Mesodermal cell (in vitro differentiated cells): ENCODE measurements around the gene TNK2.
"Not testable (repeated sequence)": the region's sequence is repeated elsewhere in the genome, so short reads cannot be mapped to it uniquely, and the experiment has no call there.

Experiments used
- H3K27ac ChIP-seq: 2 replicates; pipeline ENCODE4 v1.7.0; 2013; ENCODE audit warnings: mild to moderate bottlenecking, low read depth, low read length, moderate library complexity; ENCODE audit not compliant: severe bottlenecking
- H3K36me3 ChIP-seq: 2 replicates; pipeline ENCODE4 v1.7.1; 2013; ENCODE audit warnings: mild to moderate bottlenecking, low read length, moderate library complexity; ENCODE audit not compliant: control insufficient read depth, insufficient read depth
- H3K4me1 ChIP-seq: one replicate; pipeline ENCODE4 v1.7.1; 2013; ENCODE audit warnings: mild to moderate bottlenecking, low read length; ENCODE audit not compliant: insufficient read depth, control insufficient read depth, poor library complexity, severe bottlenecking
- H3K4me3 ChIP-seq: 2 replicates; pipeline ENCODE4 v1.7.0; 2013; ENCODE audit warnings: low read length, control low read depth, mild to moderate bottlenecking; ENCODE audit not compliant: insufficient read depth, poor library complexity, severe bottlenecking; ENCODE audit errors: extremely low read depth
- H3K9me3 ChIP-seq: 2 replicates; pipeline ENCODE4 v1.7.1; 2013; ENCODE audit warnings: mild to moderate bottlenecking, low read length, moderate library complexity; ENCODE audit not compliant: control insufficient read depth
- WGBS, 2 experiments: methylation state at CpG; one replicate each; pipeline ENCODE4 v1.1.5; 2013; ENCODE audit warnings: missing lambda C conversion rate in 2 of 2; ENCODE audit not compliant: insufficient coverage in 2 of 2; 5-methylcytosine and 5-hydroxymethylcytosine counted together

Gene TNK2

GRCh38 chr3:195823280-195823679 lies 85.1 kb downstream of the TNK2 start:
- Histone ChIP-seq H3K4me3 (no peak overlapping the region), H3K27ac (no peak overlapping the region), H3K4me1 (no peaks in the 10 kb centered on the region), H3K36me3 (no peaks in the 10 kb centered on the region), H3K9me3 (no peaks in the 10 kb centered on the region)
- WGBS, 2 experiments = 83 to 86% methylated on average over 9 of the region's 10 CpGs

DNA sequence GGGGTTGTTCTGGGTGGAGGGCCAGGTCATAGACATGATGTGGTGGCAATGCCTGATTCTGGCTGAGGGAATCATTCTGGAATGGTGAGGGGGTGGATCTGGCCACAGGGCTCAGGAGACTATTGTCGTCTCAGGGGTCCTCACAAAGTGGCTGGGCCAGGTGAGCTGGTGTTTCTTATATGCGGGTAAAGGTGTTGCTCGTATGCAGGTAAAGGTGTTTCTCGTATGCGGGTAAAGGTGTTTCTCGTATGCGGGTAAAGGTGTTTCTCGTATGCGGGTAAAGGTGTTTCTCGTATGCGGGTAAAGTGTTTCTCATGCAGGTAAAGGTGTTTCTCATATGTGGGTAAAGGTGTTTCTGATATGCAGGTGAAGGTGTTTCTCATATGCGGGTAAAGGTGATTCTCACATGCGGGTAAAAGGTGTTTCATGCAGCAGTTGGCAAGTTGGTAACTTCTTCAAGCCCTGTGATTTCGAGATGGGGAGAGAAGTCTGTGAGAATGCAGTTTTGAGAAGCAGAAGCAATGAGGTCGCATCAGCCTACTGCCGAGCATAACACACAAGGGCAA lies 86.1 kb downstream of the TNK2 start:
- H3K4me3 ChIP-seq = no peak overlapping the region
- no peaks in the 10 kb centered on the region for H3K9me3 ChIP-seq
- H3K4me1 ChIP-seq = no peaks in the 10 kb centered on the region
- no peak overlapping the region for H3K27ac ChIP-seq
- no peaks in the 10 kb centered on the region for H3K36me3 ChIP-seq
- 91 to 92% methylated on average over 11 to 16 of the region's 16 CpGs for WGBS, 2 experiments

DNA sequence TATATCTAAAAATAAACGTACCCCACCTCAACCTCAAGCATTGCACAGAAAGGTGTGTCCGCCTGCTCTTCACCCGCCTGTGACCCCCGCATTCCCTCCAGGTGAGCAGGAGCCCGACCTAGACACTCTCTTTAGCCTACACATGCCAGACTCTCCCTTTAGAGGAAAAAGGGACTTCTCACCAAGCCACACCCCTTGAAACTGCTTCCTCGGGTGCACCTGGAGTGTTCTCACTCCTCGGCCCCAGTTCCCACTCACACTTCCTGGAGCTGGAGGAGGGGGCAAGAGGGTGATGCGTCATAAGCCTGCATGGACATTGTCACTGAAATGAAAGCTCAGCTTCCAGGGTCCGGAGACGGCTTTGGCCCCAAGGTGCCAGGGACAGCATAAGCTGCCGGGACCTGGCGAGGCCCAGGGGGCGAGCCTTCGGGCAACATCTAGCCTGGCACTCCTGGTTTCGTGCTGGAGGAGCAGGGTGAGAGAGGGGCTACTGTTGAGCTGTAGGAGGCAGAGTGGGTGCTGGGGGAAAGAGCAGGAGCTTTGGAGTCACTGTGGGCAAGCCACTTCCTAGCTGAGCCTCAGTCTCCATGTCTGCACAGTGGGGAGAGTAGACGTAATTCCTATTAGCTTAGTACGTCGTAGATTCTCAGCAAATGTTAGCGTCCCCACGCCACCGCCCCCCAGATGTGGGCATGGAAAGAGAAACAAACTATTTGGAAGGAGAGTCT lies 86.8 kb downstream of the TNK2 start:
- 96% methylated on average over 13 to 19 of the region's 21 CpGs for WGBS, 2 experiments
- H3K36me3 ChIP-seq = no peaks in the 10 kb centered on the region
- no peak overlapping the region for H3K27ac ChIP-seq
- H3K4me3 ChIP-seq = no peak overlapping the region
- H3K9me3 ChIP-seq = no peaks in the 10 kb centered on the region
- no peaks in the 10 kb centered on the region for H3K4me1 ChIP-seq

DNA sequence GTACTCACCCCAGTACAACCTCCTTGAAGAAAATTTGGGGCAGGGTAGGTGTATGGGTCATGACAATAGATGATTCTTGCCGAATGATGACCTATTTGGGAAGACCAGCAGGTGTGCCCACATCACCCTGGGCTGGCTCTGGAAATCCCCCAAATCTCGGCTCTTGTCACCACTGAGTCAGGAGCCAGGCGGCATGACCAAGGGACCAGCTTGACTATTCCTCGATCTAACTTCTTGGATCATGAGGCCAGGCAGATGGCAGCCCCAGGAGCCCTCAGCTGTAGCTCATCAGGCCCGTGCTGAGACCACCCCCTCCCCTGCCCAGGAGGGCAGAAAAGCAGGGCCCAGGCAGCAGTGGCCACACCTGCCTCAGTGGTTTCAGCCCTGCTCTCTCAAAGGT lies 87.5 kb downstream of the TNK2 start:
- Histone ChIP-seq H3K4me1 (no peaks in the 10 kb centered on the region), H3K9me3 (no peaks in the 10 kb centered on the region), H3K27ac (no peak overlapping the region), H3K4me3 (no peak overlapping the region), H3K36me3 (no peaks in the 10 kb centered on the region)
- 88 to 90% methylated on average over 5 of the region's 5 CpGs for WGBS, 2 experiments

- 86 to 96% methylated on average over 8 of the region's 8 CpGs for WGBS, 2 experiments
- no peaks in the 10 kb centered on the region for H3K4me1 ChIP-seq
- H3K27ac ChIP-seq = no peak overlapping the region
- H3K36me3 ChIP-seq = no peaks in the 10 kb centered on the region
- H3K4me3 ChIP-seq = no peak overlapping the region
- no peaks in the 10 kb centered on the region for H3K9me3 ChIP-seq
These were observed 88.2 kb downstream of the TNK2 start for GRCh38 chr3:195820186-195820585.

GRCh38 chr3:195818301-195818700 lies 90.0 kb downstream of the TNK2 start:
- Histone ChIP-seq H3K36me3 (no peaks in the 10 kb centered on the region), H3K9me3 (no peaks in the 10 kb centered on the region), H3K4me3 (no peak overlapping the region), H3K4me1 (no peaks in the 10 kb centered on the region), H3K27ac (no peak overlapping the region)
- WGBS, 2 experiments = 93% methylated on average over 9 to 17 of the region's 21 CpGs

GRCh38 chr3:195817578-195818135 lies 90.7 kb downstream of the TNK2 start:
- H3K36me3 ChIP-seq = no peaks in the 10 kb centered on the region
- no peak overlapping the region for H3K4me3 ChIP-seq
- WGBS, 2 experiments = 87 to 91% methylated on average over 12 to 15 of the region's 17 CpGs
- no peaks in the 10 kb centered on the region for H3K4me1 ChIP-seq
- H3K27ac ChIP-seq = no peak overlapping the region
- H3K9me3 ChIP-seq = no peaks in the 10 kb centered on the region

DNA sequence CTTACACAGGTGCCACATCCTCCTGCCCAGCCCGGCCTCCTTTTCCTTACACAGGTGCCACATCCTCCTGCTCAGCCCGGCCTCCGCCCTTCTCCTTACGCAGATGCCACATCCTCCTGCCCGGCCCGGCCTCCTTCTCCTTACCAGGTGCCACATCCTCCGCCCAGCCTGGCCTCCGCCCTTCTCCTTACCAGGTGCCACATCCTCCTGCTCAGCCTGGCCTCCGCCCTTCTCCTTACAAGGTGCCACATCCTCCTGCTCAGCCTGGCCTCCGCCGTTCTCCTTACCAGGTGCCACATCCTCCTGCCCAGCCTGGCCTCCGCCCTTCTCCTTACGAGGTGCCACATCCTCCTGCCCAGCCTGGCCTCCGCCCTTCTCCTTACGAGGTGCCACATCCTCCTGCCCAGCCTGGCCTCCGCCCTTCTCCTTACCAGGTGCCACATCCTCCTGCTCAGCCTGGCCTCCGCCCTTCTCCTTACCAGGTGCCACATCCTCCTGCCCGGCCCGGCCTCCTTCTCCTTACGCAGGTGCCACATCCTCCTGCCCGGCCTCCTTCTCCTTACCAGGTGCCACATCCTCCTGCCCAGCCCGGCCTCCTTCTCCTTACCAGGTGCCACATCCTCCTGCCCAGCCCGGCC lies 92.0 kb downstream of the TNK2 start:
- WGBS, 2 experiments = 85 to 97% methylated on average over 5 to 10 of the region's 23 CpGs
- not testable (repeated sequence) for H3K36me3 ChIP-seq, H3K27ac ChIP-seq, H3K4me1 ChIP-seq, H3K9me3 ChIP-seq, H3K4me3 ChIP-seq

DNA sequence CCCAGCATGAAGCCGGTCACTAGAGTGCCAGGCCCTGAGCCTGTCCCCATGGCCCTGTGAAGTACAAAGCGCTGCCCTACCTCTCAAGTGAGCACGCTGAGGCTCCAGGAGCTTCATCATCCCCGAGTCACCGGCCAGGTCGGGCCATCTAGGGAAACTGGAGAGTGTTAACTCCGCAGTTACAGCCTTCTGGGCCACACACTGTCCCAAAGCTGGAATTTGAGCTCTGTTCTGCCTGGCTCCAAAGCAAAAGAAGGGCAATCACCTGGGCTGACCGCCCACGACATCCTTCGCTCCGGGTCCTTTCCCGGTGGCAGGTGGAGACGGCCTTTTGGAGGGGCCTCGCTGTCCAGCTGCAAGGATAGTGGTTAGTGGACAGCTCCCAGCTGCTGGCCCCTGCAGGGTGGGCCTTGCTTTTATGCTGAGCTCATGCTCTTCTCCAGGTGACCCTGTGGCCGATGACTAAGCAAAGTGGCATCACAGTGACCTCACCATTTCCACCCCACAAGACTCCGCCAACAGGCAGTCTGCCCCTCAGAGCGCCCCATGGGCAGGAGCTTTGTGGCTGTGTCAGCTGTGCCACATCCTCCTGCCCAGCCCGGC lies 93.1 kb downstream of the TNK2 start:
- H3K4me1 ChIP-seq = peaks cover 5% of the 10 kb centered on the region
- no peak overlapping the region for H3K4me3 ChIP-seq
- WGBS, 2 experiments = 78 to 85% methylated on average over 15 to 17 of the region's 18 CpGs
- H3K27ac ChIP-seq = no peak overlapping the region
- no peaks in the 10 kb centered on the region for H3K36me3 ChIP-seq
- no peaks in the 10 kb centered on the region for H3K9me3 ChIP-seq

DNA sequence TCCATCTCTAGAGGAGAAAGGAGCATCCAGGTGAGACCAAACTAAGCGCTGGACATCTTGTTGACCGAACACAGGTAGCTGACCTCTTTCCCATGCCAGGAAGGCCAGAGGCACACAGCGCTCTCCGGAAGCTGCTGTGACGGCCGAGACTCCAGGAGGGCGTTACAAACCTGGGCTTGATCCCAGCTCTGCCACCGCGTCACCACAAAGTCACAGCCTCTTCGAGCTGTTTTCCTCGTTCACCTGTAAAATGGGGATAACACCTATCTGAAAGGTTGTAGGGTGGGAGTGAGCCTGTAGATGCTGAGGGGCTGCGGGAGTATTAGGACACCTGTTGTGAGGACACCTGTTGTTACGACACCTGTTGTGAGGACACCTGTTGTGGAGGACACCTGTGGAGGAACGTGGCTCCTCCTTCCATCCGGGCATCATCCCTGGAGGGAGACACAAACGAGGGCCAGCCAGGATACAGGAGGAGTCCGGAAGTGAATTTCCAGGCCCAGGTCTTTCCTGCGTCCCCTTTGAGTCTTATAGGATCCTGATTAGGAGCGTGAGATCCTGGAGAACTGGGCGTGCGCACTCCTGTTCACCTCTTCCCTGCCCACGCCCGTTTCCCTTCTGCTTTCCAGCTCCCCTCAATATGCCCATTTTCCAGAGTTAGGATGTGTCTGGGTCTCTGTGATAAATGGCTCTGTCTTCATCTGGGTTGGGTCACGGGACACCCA lies 94.3 kb downstream of the TNK2 start:
- H3K4me3 ChIP-seq = no peak overlapping the region
- H3K9me3 ChIP-seq = no peaks in the 10 kb centered on the region
- peaks cover 15% of the 10 kb centered on the region for H3K4me1 ChIP-seq
- no peak overlapping the region for H3K27ac ChIP-seq
- WGBS, 2 experiments = 92 to 97% methylated on average over 23 of the region's 24 CpGs
- no peaks in the 10 kb centered on the region for H3K36me3 ChIP-seq
